Stomach (tissue), 9 donors: ENCODE results near the gene HSPA12B. TPM values are rescaled to one million over a fixed set of nuclear protein-coding genes. Genes with fewer than 3 reads are reported as not detected.

ENCODE experiments used
- DNase-seq, 2 donors: peaks; one replicate each; pipeline versions ENCODE4 v3.0.0 to v3.0.0-alpha.2; 2013 to 2019
- H3K27ac ChIP-seq, 5 donors: fragments of 200-600 bp in 4 of 5; sonication (generic) in 4 of 5; one replicate each; pipeline ENCODE4 v1.5.1; 2013 to 2019; ENCODE audit warnings: mild to moderate bottlenecking in 1 of 5, moderate library complexity in 1 of 5
- H3K27me3 ChIP-seq, 3 donors: fragments of 200-600 bp; sonication (generic); one replicate each; pipeline ENCODE4 v1.5.1; 2017 to 2019; ENCODE audit warnings: mixed run types in 1 of 3
- H3K36me3 ChIP-seq, 4 donors: fragments of 200-600 bp; sonication (generic); 1 replicate in 3 of 4; 2 replicates in 1 of 4; pipeline ENCODE4 v1.5.1; 2016 to 2019
- H3K4me1 ChIP-seq, 4 donors: fragments of 200-600 bp; sonication (generic); one replicate each; pipeline ENCODE4 v1.5.1; 2016 to 2019
- H3K4me3 ChIP-seq, 4 donors: fragments of 200-600 bp; sonication (generic) in 3 of 4; one replicate each; pipeline ENCODE4 v1.5.1; 2016 to 2019; ENCODE audit warnings: mild to moderate bottlenecking in 1 of 4
- H3K9me3 ChIP-seq, 4 donors: fragments of 200-600 bp; sonication (generic); one replicate each; pipeline ENCODE4 v1.5.1; 2016 to 2019
- EP300 ChIP-seq: sonication (generic); formaldehyde crosslinking; IDR thresholded peaks from one replicate; pipeline ENCODE4 v1.6.1; 2017; ENCODE audit warnings: antibody characterized with exemption
- POLR2A ChIP-seq, 4 donors: fragments of 450-650 bp; IDR thresholded peaks; one replicate each; pipeline ENCODE4 v1.6.1; 2016; ENCODE audit warnings: antibody characterized with exemption in 4 of 4, control low read depth in 2 of 4, mild to moderate bottlenecking in 1 of 4, moderate library complexity in 1 of 4
- POLR2AphosphoS5 ChIP-seq, 3 donors: sonication (generic); formaldehyde crosslinking; IDR thresholded peaks; one replicate each; pipeline ENCODE4 v1.6.1; 2016; ENCODE audit warnings: antibody characterized with exemption in 3 of 3
- WGBS, 5 donors: extraction: QIAGEN DNeasy Blood & Tissue Kit in 3 of 5; methylation state at CpG; one replicate each; pipeline versions ENCODE4 v1.1.5 to v1.1.7; 2013 to 2018; 5-methylcytosine and 5-hydroxymethylcytosine counted together
- intact Hi-C: fragments of 100-400 bp; cut with DNase I; formaldehyde crosslinking; loops from one replicate; pipeline ENCODE4 v1.15.1; 2023; ENCODE audit warnings: low total_unique reads
- polyA plus RNA-seq, 3 donors: library from polyadenylated mRNA; stranded (reverse); fragments of 200-250 nt; gene quantifications; one replicate each; pipeline ENCODE4 v1.2.3, GENCODE V29; 2013
- total RNA-seq, 5 donors: library from RNA; depleted of rRNA; stranded (reverse); fragments of >200 nt; gene quantifications; one replicate each; pipeline versions ENCODE4 v1.1.0 to v1.2.3, GENCODE V29; 2014 to 2016
- TF ChIP-seq, protein P1 (sequence below), 7 experiments: fragments of 450-650 bp in 4 of 7; fragments of 200-600 bp in 3 of 7; sonication (generic) in 3 of 7; IDR thresholded peaks; one replicate each; pipeline ENCODE4 v1.5.1; 2016 to 2019; ENCODE audit warnings: antibody characterized with exemption in 7 of 7, control low read depth in 2 of 7, mild to moderate bottlenecking in 1 of 7
- donor health status: healthy with polysubstance abuse.
- donor health status: Bipolar disorder and iron deficiency.
- donor health status: healthy.

The HSPA12B gene
- total and polyA plus RNA-seq, 8 donors = 0.87 to 14.3 (median 4.5) TPM

DNA sequence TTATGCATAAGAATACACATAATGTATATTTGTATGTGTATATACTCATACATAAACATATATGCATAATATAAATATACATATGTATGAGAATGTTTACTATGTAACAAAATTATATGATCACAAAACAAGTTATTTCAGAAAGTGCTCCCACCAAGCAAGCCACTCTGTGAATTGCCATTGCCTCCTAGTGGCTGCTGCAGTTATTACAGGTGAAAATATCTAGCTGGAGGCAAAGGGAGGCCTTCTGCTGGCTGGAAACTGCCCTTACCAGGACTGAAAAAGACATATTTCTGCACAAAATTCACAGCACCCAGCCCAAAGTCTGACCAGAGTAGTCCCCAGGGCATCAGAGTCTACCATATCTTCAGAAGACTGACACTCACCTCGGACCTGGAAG is 36.3 kb upstream of the HSPA12B start:
- no peak for DNase-seq
- intact Hi-C loops = no loop called here
- Histone ChIP-seq H3K27ac (no peak overlapping the region), H3K4me1 (no peaks in the 10 kb centered on the region), H3K27me3 (no peaks in the 10 kb centered on the region), H3K9me3 (peaks cover 0 to 7% (median 3%) of the 10 kb centered on the region in 4 donors), H3K36me3 (no peaks in the 10 kb centered on the region), H3K4me3 (no peak overlapping the region)
- 86 to 100% (median 93%) methylated on average over 1 of the region's 1 CpG for WGBS, 5 donors
- TF ChIP-seq, protein P1, sequence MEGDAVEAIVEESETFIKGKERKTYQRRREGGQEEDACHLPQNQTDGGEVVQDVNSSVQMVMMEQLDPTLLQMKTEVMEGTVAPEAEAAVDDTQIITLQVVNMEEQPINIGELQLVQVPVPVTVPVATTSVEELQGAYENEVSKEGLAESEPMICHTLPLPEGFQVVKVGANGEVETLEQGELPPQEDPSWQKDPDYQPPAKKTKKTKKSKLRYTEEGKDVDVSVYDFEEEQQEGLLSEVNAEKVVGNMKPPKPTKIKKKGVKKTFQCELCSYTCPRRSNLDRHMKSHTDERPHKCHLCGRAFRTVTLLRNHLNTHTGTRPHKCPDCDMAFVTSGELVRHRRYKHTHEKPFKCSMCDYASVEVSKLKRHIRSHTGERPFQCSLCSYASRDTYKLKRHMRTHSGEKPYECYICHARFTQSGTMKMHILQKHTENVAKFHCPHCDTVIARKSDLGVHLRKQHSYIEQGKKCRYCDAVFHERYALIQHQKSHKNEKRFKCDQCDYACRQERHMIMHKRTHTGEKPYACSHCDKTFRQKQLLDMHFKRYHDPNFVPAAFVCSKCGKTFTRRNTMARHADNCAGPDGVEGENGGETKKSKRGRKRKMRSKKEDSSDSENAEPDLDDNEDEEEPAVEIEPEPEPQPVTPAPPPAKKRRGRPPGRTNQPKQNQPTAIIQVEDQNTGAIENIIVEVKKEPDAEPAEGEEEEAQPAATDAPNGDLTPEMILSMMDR (IDR thresholded peaks at IDR 0.05) = peak in 1 of 7 experiments; percentile 7
- TF ChIP-seq POLR2A (IDR thresholded peaks at IDR 0.05) = no peak

DNA sequence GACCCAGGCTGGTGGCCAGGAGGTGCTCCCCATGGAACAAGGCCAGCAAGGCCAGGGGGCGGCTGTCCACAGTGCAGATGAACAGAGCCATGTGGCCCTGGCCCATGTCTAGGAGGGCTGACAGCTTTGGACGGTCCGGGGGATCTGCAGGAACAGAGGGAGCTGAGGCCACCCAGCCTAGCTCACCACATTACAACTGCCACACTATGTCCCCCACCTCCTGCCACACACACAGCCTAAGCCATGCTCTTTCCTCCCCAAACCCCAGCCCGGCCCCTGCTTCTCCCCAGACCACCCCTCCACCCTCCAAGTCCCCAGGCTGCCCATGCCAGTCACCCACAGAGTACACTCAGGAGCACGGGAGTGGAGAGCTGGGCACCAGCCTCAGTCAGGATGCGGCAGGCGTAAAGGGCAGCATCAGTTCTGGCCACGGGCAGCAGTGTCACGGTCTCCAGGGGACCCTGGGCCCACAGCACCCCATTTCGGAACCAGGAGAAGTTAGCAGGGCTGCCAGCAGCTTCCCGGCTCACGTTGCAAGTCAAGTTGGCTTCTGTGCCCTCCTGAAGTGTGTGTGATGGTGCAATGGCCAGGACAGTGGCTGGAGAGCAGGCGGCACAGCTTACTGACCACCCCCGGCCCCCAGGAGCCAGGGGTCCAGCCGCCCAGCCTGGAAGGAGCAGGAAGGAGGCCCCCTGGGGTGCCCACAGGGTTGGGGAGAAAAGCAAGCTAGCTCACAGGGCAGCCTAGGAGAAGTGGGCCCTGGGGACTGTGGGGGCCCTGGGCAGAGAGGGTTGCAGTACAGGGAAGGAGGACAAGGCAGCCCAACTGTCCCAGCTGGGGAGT is 35.5 kb upstream of the HSPA12B start:
- Histone ChIP-seq H3K4me1 (no peaks in the 10 kb centered on the region), H3K9me3 (peaks cover 0 to 7% (median 3%) of the 10 kb centered on the region in 4 donors), H3K27ac (no peak overlapping the region), H3K36me3 (no peaks in the 10 kb centered on the region), H3K27me3 (no peaks in the 10 kb centered on the region), H3K4me3 (no peak overlapping the region)
- DNase-seq = no peak
- TF ChIP-seq EP300 (no peak), POLR2A (IDR thresholded peaks at IDR 0.05) (no peak), POLR2AphosphoS5 (IDR thresholded peaks at IDR 0.05) (no peak)
- TF ChIP-seq, protein P1 (IDR thresholded peaks at IDR 0.05) = no peak
- 81 to 89% (median 86%) methylated on average over 15 of the region's 15 CpGs for WGBS, 5 donors
- intact Hi-C loops = no loop called here

DNA sequence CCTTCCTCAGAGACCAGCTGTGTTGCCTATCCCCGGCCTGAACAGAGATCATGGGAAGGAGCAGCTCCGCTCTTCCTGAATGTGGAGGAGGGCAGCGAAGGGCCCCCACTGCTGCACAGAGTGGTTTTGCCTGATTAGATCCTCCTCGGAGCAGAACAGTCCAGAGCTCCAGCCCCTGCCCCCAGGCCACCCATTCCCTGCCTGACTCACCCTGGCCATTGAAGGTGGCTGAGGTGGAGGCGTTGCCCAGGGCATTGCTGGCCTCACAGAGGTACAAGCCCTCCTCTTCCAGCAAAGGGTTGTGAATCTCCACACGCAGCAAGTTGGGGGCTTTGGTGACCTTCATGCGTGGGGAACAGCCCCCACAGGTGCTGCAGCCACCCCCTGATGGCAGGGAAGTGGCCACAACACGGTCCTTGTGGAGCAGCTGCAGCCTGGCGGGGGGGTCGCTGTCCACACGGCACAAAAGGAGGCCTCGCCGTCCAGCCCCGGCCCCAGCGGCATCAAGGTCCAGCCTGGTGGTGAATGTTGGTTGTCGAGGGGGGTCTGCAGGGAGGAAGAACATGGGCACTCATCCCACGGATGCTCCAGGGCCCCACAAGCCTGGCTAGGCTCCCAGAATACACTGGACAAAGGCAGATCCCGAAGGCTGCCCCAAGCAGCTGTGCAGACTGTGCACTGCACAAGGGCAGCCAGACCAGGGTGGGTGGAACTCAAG is 34.7 kb upstream of the HSPA12B start:
- H3K4me3 ChIP-seq = no peak overlapping the region
- peaks cover 0 to 7% (median 3%) of the 10 kb centered on the region in 4 donors for H3K9me3 ChIP-seq
- 68 to 80% (median 74%) methylated on average over 8 to 18 of the region's 18 CpGs for WGBS, 5 donors
- no peaks in the 10 kb centered on the region for H3K27me3 ChIP-seq
- TF ChIP-seq POLR2A (IDR thresholded peaks at IDR 0.05) (no peak), POLR2AphosphoS5 (IDR thresholded peaks at IDR 0.05) (no peak), EP300 (no peak)
- TF ChIP-seq, protein P1 (IDR thresholded peaks at IDR 0.05) = no peak
- no peaks in the 10 kb centered on the region for H3K4me1 ChIP-seq
- DNase-seq = no peak
- intact Hi-C loops = no loop called here
- H3K27ac ChIP-seq = no peak overlapping the region
- H3K36me3 ChIP-seq = no peaks in the 10 kb centered on the region

DNA sequence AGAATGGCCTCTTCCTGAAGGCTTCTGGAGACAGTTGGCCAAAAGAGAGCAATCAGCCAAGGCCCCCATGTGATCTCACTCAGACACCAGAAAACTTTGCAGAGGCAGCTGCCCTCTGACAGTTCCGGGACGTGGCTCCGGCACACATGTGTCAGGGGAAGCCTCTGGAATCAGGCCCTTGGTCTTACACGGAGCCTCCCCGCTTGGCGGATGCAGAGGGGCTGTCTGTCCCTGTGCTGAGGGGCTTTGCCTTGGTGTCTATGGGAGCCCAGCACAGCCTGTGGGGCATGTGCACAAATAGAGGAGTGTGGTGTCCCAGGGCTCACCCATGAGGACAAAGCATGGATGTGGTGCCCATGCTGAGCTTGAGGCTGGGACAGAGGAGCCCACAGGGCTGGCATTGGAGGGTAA is 33.9 kb upstream of the HSPA12B start:
- Histone ChIP-seq H3K9me3 (peaks cover 0 to 7% (median 3%) of the 10 kb centered on the region in 4 donors), H3K36me3 (no peaks in the 10 kb centered on the region), H3K27me3 (no peaks in the 10 kb centered on the region), H3K4me1 (no peaks in the 10 kb centered on the region), H3K4me3 (no peak overlapping the region), H3K27ac (no peak overlapping the region)
- peak in 1 of 2 donors; percentile 54 for DNase-seq
- intact Hi-C loops = no loop called here
- TF ChIP-seq, protein P1 (IDR thresholded peaks at IDR 0.05) = no peak
- no peak for TF ChIP-seq POLR2A (IDR thresholded peaks at IDR 0.05)
- no peak for TF ChIP-seq EP300
- TF ChIP-seq POLR2AphosphoS5 (IDR thresholded peaks at IDR 0.05) = no peak
- 71 to 86% (median 75%) methylated on average over 6 of the region's 6 CpGs for WGBS, 5 donors
